Tongue (tissue), 2 donors: ENCODE data around the gene PLK1. TPM values are rescaled to one million over a fixed set of nuclear protein-coding genes. Genes with fewer than 3 reads are reported as not detected.
"Not testable (repeated sequence)": the region's sequence is repeated elsewhere in the genome, so short reads cannot be mapped to it uniquely, and the experiment has no call there.

Source experiments
- DNase-seq: peaks from one replicate; pipeline ENCODE4 v3.0.0-alpha.2; 2015
- total RNA-seq: library from RNA; depleted of rRNA; stranded (reverse); fragments of >200 nt; gene quantifications from one replicate; pipeline ENCODE4 v1.2.3, GENCODE V29; 2014

Gene PLK1
- total RNA-seq, 1 donor from 2014 or later = 4.6 TPM

GRCh38 chr16:23710504-23710903 is 31.8 kb downstream of the PLK1 start:
- no peak for DNase-seq

GRCh38 chr16:23711785-23712184 is 33.1 kb downstream of the PLK1 start:
- no peak for DNase-seq

GRCh38 chr16:23712976-23713375 is 34.3 kb downstream of the PLK1 start, which contains the start of gene ERN2:
Gene ERN2, minus strand, starts transcription at chr16:23713222. Its CDS starts 35 bp downstream, at chr16:23713187.
- DNase-seq = no peak

- no peak for DNase-seq
Observed at GRCh38 chr16:23716484-23716883, 37.8 kb downstream of the PLK1 start.

GRCh38 chr16:23722613-23723240 is 44.0 kb downstream of the PLK1 start:
- not testable (repeated sequence) for DNase-seq

GRCh38 chr16:23724096-23724784 is 45.6 kb downstream of the PLK1 start:
- DNase-seq = no peak

- no peak for DNase-seq
Observed at GRCh38 chr16:23724785-23725131, 46.1 kb downstream of the PLK1 start.

GRCh38 chr16:23726710-23727109 is 48.0 kb downstream of the PLK1 start:
- DNase-seq = no peak

- DNase-seq = no peak
Observed at GRCh38 chr16:23728112-23728477, 49.4 kb downstream of the PLK1 start.

- no peak for DNase-seq
Observed at GRCh38 chr16:23729503-23730424, 51.1 kb downstream of the PLK1 start.

GRCh38 chr16:23734176-23734893 is 55.6 kb downstream of the PLK1 start:
- no peak for DNase-seq

- not testable (repeated sequence) for DNase-seq
Observed at GRCh38 chr16:23737423-23738028, 58.8 kb downstream of the PLK1 start.

GRCh38 chr16:23739516-23739915 is 60.8 kb downstream of the PLK1 start:
- no peak for DNase-seq

Other genes starting within 250 kb of the PLK1 start
- gene COG7, start 225.7 kb upstream of the PLK1 start, total RNA-seq = 18.1 TPM
- 67.6 TPM for gene GGA2, start 168.4 kb upstream of the PLK1 start, total RNA-seq
- gene EARS2, start 121.5 kb upstream of the PLK1 start, total RNA-seq = 31.3 TPM
- 145 TPM for gene UBFD1, start 121.2 kb upstream of the PLK1 start, total RNA-seq
- 106 TPM for gene NDUFAB1, start 82.6 kb upstream of the PLK1 start, total RNA-seq
- 8.4 TPM for gene PALB2, start 37.6 kb upstream of the PLK1 start, total RNA-seq
- 57.6 TPM for gene DCTN5, start 37.4 kb upstream of the PLK1 start, total RNA-seq
- not detected for gene ERN2, start 34.3 kb downstream of the PLK1 start, total RNA-seq
- 0.62 TPM for gene CHP2, start 76.1 kb downstream of the PLK1 start, total RNA-seq
- 6.7 TPM for gene PRKCB, start 157.1 kb downstream of the PLK1 start, total RNA-seq